RPMI7951 (cell line): ENCODE measurements around the gene BTBD17. TPM values are rescaled to one million over a fixed set of nuclear protein-coding genes. Genes with fewer than 3 reads are reported as not detected.

Experiments
- DNase-seq: peaks from one replicate; pipeline ENCODE4 v3.0.0-alpha.2; 2012; ENCODE audit warnings: low read depth
- total RNA-seq: library from RNA; depleted of rRNA; stranded (reverse); fragments of >200 nt; shearing (Covaris generic); gene quantifications from 2 replicates; pipeline ENCODE4 v1.2.3, GENCODE V29; 2014

The BTBD17 gene
- total RNA-seq, 1 experiment from 2014 or later: not detected

GRCh38 chr17:74336307-74336706 is 25.4 kb downstream of the BTBD17 start:
- DNase-seq: no peak

GRCh38 chr17:74335529-74336062 is 26.1 kb downstream of the BTBD17 start:
- no peak for DNase-seq

- peak; percentile 4 for DNase-seq
Measured at GRCh38 chr17:74334393-74335039, 27.2 kb downstream of the BTBD17 start.

- no peak for DNase-seq
Measured at GRCh38 chr17:74332763-74333283, 28.8 kb downstream of the BTBD17 start.

GRCh38 chr17:74332017-74332650 is 29.5 kb downstream of the BTBD17 start:
- DNase-seq: no peak

- no peak for DNase-seq
Measured at GRCh38 chr17:74330446-74330845, 31.2 kb downstream of the BTBD17 start.

- no peak for DNase-seq
Measured at GRCh38 chr17:74329378-74329777, 32.3 kb downstream of the BTBD17 start.

- DNase-seq: no peak
Measured at GRCh38 chr17:74328487-74328886, 33.2 kb downstream of the BTBD17 start.

- DNase-seq: no peak
Measured at GRCh38 chr17:74326506-74326905, 35.2 kb downstream of the BTBD17 start.

- no peak for DNase-seq
Measured at GRCh38 chr17:74325743-74326379, 35.8 kb downstream of the BTBD17 start, which contains the start of gene KIF19. KIF19 (plus strand) TSS chr17:74326226; CDS start chr17:74326350, 124 bp downstream.

GRCh38 chr17:74325376-74325742 is 36.3 kb downstream of the BTBD17 start:
- DNase-seq: no peak

- no peak for DNase-seq
Measured at GRCh38 chr17:74324521-74324920, 37.1 kb downstream of the BTBD17 start.

GRCh38 chr17:74318391-74318790 is 43.3 kb downstream of the BTBD17 start:
- no peak for DNase-seq

GRCh38 chr17:74317071-74317470 is 44.6 kb downstream of the BTBD17 start:
- DNase-seq: no peak

GRCh38 chr17:74316220-74316619 is 45.4 kb downstream of the BTBD17 start:
- DNase-seq: no peak

- no peak for DNase-seq
Measured at GRCh38 chr17:74314877-74315276, 46.8 kb downstream of the BTBD17 start.

- DNase-seq: no peak
Measured at GRCh38 chr17:74309902-74310301, 51.8 kb downstream of the BTBD17 start.

GRCh38 chr17:74307984-74308773 is 53.5 kb downstream of the BTBD17 start:
- DNase-seq: peak; percentile 28
